Progenitor cell of endocrine pancreas (in vitro differentiated cells): Measurements from ENCODE around the gene SPINT2. TPM values are rescaled to one million over a fixed set of nuclear protein-coding genes. Genes with fewer than 3 reads are reported as not detected.

Source experiments
- DNase-seq: peaks from one replicate; pipeline ENCODE4 v3.0.0; 2021; ENCODE audit warnings: low spot score; ENCODE audit not compliant: unreplicated experiment
- H3K27ac Mint-ChIP-seq: 2 replicates; pipeline ENCODE4 v1.8.0; 2021; ENCODE audit warnings: mild to moderate bottlenecking, moderate library complexity, mixed read lengths
- H3K27me3 Mint-ChIP-seq: 2 replicates; pipeline ENCODE4 v1.8.0; 2021; ENCODE audit warnings: mixed read lengths
- H3K36me3 Mint-ChIP-seq: 2 replicates; pipeline ENCODE4 v1.8.0; 2022; ENCODE audit warnings: mixed read lengths; ENCODE audit not compliant: insufficient read depth
- H3K4me1 Mint-ChIP-seq: 2 replicates; pipeline ENCODE4 v1.8.0; 2021; ENCODE audit warnings: low read depth, mixed read lengths
- H3K4me3 Mint-ChIP-seq: 2 replicates; pipeline ENCODE4 v1.8.0; 2021; ENCODE audit warnings: low read depth, mild to moderate bottlenecking, moderate library complexity, mixed read lengths
- H3K9me3 Mint-ChIP-seq: 2 replicates; pipeline ENCODE4 v1.8.0; 2021; ENCODE audit warnings: low read depth, mixed read lengths
- CTCF ChIP-seq: fragments of 200-600 bp; sonication (generic); IDR thresholded peaks from one replicate; pipeline ENCODE4 v1.5.0; 2021; ENCODE audit warnings: antibody characterized with exemption, mild to moderate bottlenecking; ENCODE audit not compliant: unreplicated experiment
- total RNA-seq: library from RNA; stranded (reverse); gene quantifications from 2 replicates; pipeline ENCODE4 v1.2.1, GENCODE V29; 2021

SPINT2 gene
- total RNA-seq, 1 donor from 2014 or later = 519 TPM

GRCh38 chr19:38290631-38291147 lies 26.3 kb downstream of the SPINT2 start:
- no peak for DNase-seq
- no peak overlapping the region for H3K4me3 Mint-ChIP-seq
- no peak overlapping the region for H3K27ac Mint-ChIP-seq
- H3K4me1 Mint-ChIP-seq = no peaks in the 10 kb centered on the region
- H3K36me3 Mint-ChIP-seq = peaks cover 20% of the 10 kb centered on the region
- no peak for TF ChIP-seq CTCF
- no peaks in the 10 kb centered on the region for H3K27me3 Mint-ChIP-seq
- no peaks in the 10 kb centered on the region for H3K9me3 Mint-ChIP-seq

GRCh38 chr19:38291855-38292254 lies 27.5 kb downstream of the SPINT2 start:
- H3K27me3 Mint-ChIP-seq = no peaks in the 10 kb centered on the region
- H3K9me3 Mint-ChIP-seq = no peaks in the 10 kb centered on the region
- no peak for DNase-seq
- peaks cover 15% of the 10 kb centered on the region for H3K36me3 Mint-ChIP-seq
- no peaks in the 10 kb centered on the region for H3K4me1 Mint-ChIP-seq
- H3K4me3 Mint-ChIP-seq = no peak overlapping the region
- no peak for TF ChIP-seq CTCF
- H3K27ac Mint-ChIP-seq = peak overlapping the region; percentile 71

- H3K36me3 Mint-ChIP-seq = peaks cover 12% of the 10 kb centered on the region
- H3K9me3 Mint-ChIP-seq = no peaks in the 10 kb centered on the region
- H3K27ac Mint-ChIP-seq = peak overlapping the region; percentile 37
Observed at GRCh38 chr19:38293281-38293680, 28.9 kb downstream of the SPINT2 start.

DNA sequence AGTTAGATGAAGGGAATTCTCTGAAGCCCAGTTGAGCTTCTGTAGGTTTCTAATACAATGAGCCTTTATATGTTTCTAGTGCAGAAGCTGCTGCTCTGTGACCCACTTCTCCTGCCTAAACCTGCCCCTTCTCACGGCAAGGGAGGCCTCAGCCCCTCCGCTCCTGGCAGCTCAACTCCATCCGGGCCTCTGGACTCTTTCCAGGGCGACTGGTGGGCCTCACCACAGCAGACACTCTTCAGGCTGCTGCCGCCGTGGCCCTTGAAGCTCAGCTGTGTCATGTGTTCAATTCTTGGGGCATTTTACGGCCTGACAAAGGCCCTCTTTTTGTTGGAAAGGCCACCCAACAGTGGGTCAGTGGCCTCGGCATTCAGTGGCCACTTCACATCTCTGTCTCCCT lies 29.7 kb downstream of the SPINT2 start:
- peaks cover 12% of the 10 kb centered on the region for H3K36me3 Mint-ChIP-seq
- peak overlapping the region; percentile 73 for H3K27ac Mint-ChIP-seq

More at GRCh38 chr19:38293281-38293680, 28.9 kb downstream of the SPINT2 start:
- H3K27me3 Mint-ChIP-seq = no peaks in the 10 kb centered on the region
- DNase-seq = no peak
- H3K4me1 Mint-ChIP-seq = no peaks in the 10 kb centered on the region
- H3K4me3 Mint-ChIP-seq = no peak overlapping the region
- TF ChIP-seq CTCF = no peak

More for the DNA sequence above, 29.7 kb downstream of the SPINT2 start:
- TF ChIP-seq CTCF = no peak
- H3K9me3 Mint-ChIP-seq = no peaks in the 10 kb centered on the region
- H3K4me3 Mint-ChIP-seq = no peak overlapping the region
- no peaks in the 10 kb centered on the region for H3K4me1 Mint-ChIP-seq
- no peak for DNase-seq
- H3K27me3 Mint-ChIP-seq = no peaks in the 10 kb centered on the region
